ENCODE data around the gene PITX1.

- TF ChIP-seq TCF7L2 (IDR thresholded peaks at IDR 0.05; ENCODE audit: borderline replicate concordance, extremely low read depth, insufficient read depth, insufficient read length) (no peak), EZH2 (IDR thresholded peaks at IDR 0.05) (no peak), CTCF (IDR thresholded peaks at IDR 0.05 in 2 of 3, conservative IDR thresholded peaks at IDR 0.05 in 1 of 3; ENCODE audit: borderline replicate concordance in 1 of 3, insufficient read depth in 1 of 3, low read depth in 2 of 3, low read length in 2 of 3) (no peak), YY1 (IDR thresholded peaks at IDR 0.05; ENCODE audit: extremely low read depth, insufficient replicate concordance, low read depth, low read length) (no peak), POLR2A (IDR thresholded peaks at IDR 0.05; ENCODE audit: borderline replicate concordance, extremely low read depth, insufficient read depth, insufficient read length) (no peak)
Observed at GRCh38 chr5:135081240-135081639, 47.2 kb upstream of the PITX1 start.
